IPS-NIHi11 (cell line): ENCODE results near the gene IL17F.
A peak's percentile ranks its signal among the peaks of the same experiment; 100 is the strongest.
"Not testable (repeated sequence)": the region's sequence is repeated elsewhere in the genome, so short reads cannot be mapped to it uniquely, and the experiment has no call there.

ENCODE experiments used
- DNase-seq: peaks from one replicate; pipeline ENCODE4 v3.0.0; 2012; ENCODE audit warnings: mixed read lengths, low spot score

Gene IL17F

GRCh38 chr6:52245425-52245824 is 1.1 kb upstream of the IL17F start:
- DNase-seq, result no peak

- no peak for DNase-seq
These were observed 912 bp downstream of the IL17F start for GRCh38 chr6:52243282-52243893.

- no peak for DNase-seq
These were observed 2.5 kb downstream of the IL17F start for GRCh38 chr6:52241819-52242218.

GRCh38 chr6:52233975-52234823 is 10.1 kb downstream of the IL17F start:
- DNase-seq, result peak; percentile 73

GRCh38 chr6:52233005-52233404 is 11.3 kb downstream of the IL17F start:
- no peak for DNase-seq

- no peak for DNase-seq
These were observed 12.7 kb downstream of the IL17F start for GRCh38 chr6:52231406-52232127.

- no peak for DNase-seq
These were observed 13.6 kb downstream of the IL17F start for GRCh38 chr6:52230685-52231084.

GRCh38 chr6:52227495-52227894 is 16.8 kb downstream of the IL17F start:
- no peak for DNase-seq

GRCh38 chr6:52221302-52221701 is 23.0 kb downstream of the IL17F start:
- DNase-seq, result no peak

- DNase-seq, result no peak
These were observed 26.5 kb downstream of the IL17F start for GRCh38 chr6:52217761-52218160.

- DNase-seq, result no peak
These were observed 27.2 kb downstream of the IL17F start for GRCh38 chr6:52216932-52217575.

- DNase-seq, result no peak
These were observed 28.5 kb downstream of the IL17F start for GRCh38 chr6:52215787-52216186.

- DNase-seq, result no peak
These were observed 31.2 kb downstream of the IL17F start for GRCh38 chr6:52213127-52213526.

- no peak for DNase-seq
These were observed 34.1 kb downstream of the IL17F start for GRCh38 chr6:52210227-52210626.

GRCh38 chr6:52209770-52210169 is 34.5 kb downstream of the IL17F start:
- DNase-seq, result no peak

- no peak for DNase-seq
These were observed 35.7 kb downstream of the IL17F start for GRCh38 chr6:52208612-52209011.

- DNase-seq, result no peak
These were observed 37.2 kb downstream of the IL17F start for GRCh38 chr6:52207066-52207465.

GRCh38 chr6:52201493-52201892 is 42.8 kb downstream of the IL17F start:
- no peak for DNase-seq

- no peak for DNase-seq
These were observed 43.3 kb downstream of the IL17F start for GRCh38 chr6:52201046-52201445.

GRCh38 chr6:52200088-52200487 is 44.2 kb downstream of the IL17F start:
- not testable (repeated sequence) for DNase-seq

GRCh38 chr6:52195886-52196285 is 48.4 kb downstream of the IL17F start:
- no peak for DNase-seq

GRCh38 chr6:52191824-52192223 is 52.5 kb downstream of the IL17F start:
- no peak for DNase-seq
